Calu3 (cell line): ENCODE results near the gene OR10P1. TPM values are rescaled to one million over a fixed set of nuclear protein-coding genes. Genes with fewer than 3 reads are reported as not detected.

Experiments used
- BruUV-seq: library from RNA; stranded (reverse); fragments of 400-500 nt; replicated peaks from 2 replicates; lab custom pipeline; 2021; lab: Mats Ljungman, UMichigan
- CTCF ChIA-PET: fragments of 300-600 bp; sonication (Branson Sonifier 250); formaldehyde crosslinking; loops from one replicate; lab custom pipeline; 2022; ENCODE audit warnings: antibody characterized with exemption; lab: Charles Lee
- DNase-seq: peaks from one replicate; pipeline ENCODE4 v3.0.0; 2022
- H3K27ac Mint-ChIP-seq: one replicate; pipeline ENCODE4 v1.8.0; 2022; ENCODE audit warnings: mixed read lengths; ENCODE audit not compliant: unreplicated experiment
- H3K27me3 Mint-ChIP-seq: one replicate; pipeline ENCODE4 v1.8.0; 2022; ENCODE audit warnings: mixed read lengths; ENCODE audit not compliant: unreplicated experiment
- H3K36me3 Mint-ChIP-seq: one replicate; pipeline ENCODE4 v1.8.0; 2022; ENCODE audit warnings: mild to moderate bottlenecking, moderate library complexity, mixed read lengths; ENCODE audit not compliant: insufficient read depth, unreplicated experiment
- H3K4me1 Mint-ChIP-seq: one replicate; pipeline ENCODE4 v1.8.0; 2022; ENCODE audit warnings: mild to moderate bottlenecking, low read depth, mixed read lengths; ENCODE audit not compliant: unreplicated experiment
- H3K4me3 Mint-ChIP-seq: one replicate; pipeline ENCODE4 v1.8.0; 2022; ENCODE audit warnings: mild to moderate bottlenecking, low read depth, moderate library complexity, mixed read lengths; ENCODE audit not compliant: unreplicated experiment
- H3K9me3 Mint-ChIP-seq: one replicate; pipeline ENCODE4 v1.8.0; 2022; ENCODE audit warnings: low read depth, mixed read lengths; ENCODE audit not compliant: unreplicated experiment
- CTCF ChIP-seq: fragments of 200-600 bp; IDR thresholded peaks from one replicate; pipeline ENCODE4 v1.8.0; 2022; ENCODE audit warnings: antibody characterized with exemption; ENCODE audit not compliant: unreplicated experiment
- intact Hi-C: fragments of 100-400 bp; cut with micrococcal nuclease; formaldehyde crosslinking; loops from one replicate; pipeline ENCODE4 v1.10.0; 2022; ENCODE audit not compliant: unreplicated experiment
- total RNA-seq: library from RNA; stranded (reverse); gene quantifications from 2 replicates; pipeline ENCODE4 v1.2.3, GENCODE V29; 2022

Gene OR10P1
- total RNA-seq, 1 experiment from 2014 or later: not detected

DNA sequence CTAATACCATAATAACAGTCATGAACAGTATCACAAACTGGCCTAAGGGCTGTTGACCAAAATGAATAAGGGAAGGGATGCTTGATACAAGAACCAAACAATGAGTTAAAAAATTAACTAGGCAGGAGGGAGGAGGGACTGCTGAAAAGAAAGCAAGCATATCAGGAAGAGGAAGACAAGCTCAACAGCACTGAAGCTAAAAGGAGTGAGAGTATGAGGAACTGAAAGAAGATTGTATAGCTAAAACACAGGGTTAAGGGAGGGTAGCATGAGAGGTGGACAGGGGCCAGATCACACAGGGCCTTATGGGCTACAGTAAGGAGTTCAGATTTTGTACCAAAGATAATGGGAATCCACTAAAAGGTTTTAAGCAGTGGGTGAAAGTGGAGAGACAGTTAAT is 36.9 kb downstream of the OR10P1 start:
- BruUV-seq: no TSS peak
- Mint-ChIP-seq H3K27ac (no peak overlapping the region), H3K27me3 (peaks cover 12% of the 10 kb centered on the region), H3K36me3 (peaks cover 5% of the 10 kb centered on the region), H3K9me3 (no peaks in the 10 kb centered on the region), H3K4me3 (no peak overlapping the region), H3K4me1 (peaks cover 17% of the 10 kb centered on the region)
- DNase-seq: no peak
- intact Hi-C loops: no loop called here
- CTCF ChIA-PET: interaction anchor here (0.7 to 1.3 kb wide), 3 partner anchors 9 to 65 kb away, joined by 3 to 6 read pairs (median 3); a partner anchor contains a TSS
- TF ChIP-seq CTCF: no peak

- Mint-ChIP-seq H3K4me1 (peaks cover 10% of the 10 kb centered on the region), H3K4me3 (no peak overlapping the region), H3K27ac (no peak overlapping the region), H3K9me3 (no peaks in the 10 kb centered on the region), H3K36me3 (peaks cover 5% of the 10 kb centered on the region), H3K27me3 (peaks cover 12% of the 10 kb centered on the region)
- TF ChIP-seq CTCF: no peak
- CTCF ChIA-PET: interaction anchor here (0.9 kb wide), 1 partner anchor 63 kb away, joined by 3 read pairs; no protein-coding TSS in a partner anchor
- intact Hi-C loops: no loop called here
- DNase-seq: no peak
- no TSS peak for BruUV-seq
Measured at GRCh38 chr12:55675666-55676065, 39.0 kb downstream of the OR10P1 start.

DNA sequence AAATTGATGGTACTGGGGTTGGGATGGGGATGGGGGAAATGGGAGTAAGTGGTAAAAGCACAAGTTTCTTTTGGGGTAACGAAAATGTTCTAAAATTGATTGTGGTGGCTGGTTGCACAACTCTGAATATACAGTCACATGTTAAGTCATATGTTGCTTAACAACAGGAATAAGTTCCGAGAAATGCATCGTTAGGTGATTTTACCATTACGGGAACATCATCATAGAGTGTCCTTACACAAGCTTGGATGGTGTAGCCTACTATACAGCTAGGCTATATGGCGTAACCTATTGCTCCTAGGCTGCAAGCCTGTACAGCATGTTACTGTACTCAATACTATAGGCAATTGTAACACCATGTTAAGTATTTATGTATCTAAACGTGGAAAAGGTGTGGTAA is 40.0 kb downstream of the OR10P1 start:
- CTCF ChIA-PET: interaction anchor here (0.9 kb wide), 2 partner anchors 44 to 62 kb away, joined by 3 to 4 read pairs; partner anchors contain the start of gene RDH5
- Mint-ChIP-seq H3K4me1 (peaks cover 20% of the 10 kb centered on the region), H3K9me3 (no peaks in the 10 kb centered on the region), H3K27ac (no peak overlapping the region), H3K4me3 (no peak overlapping the region), H3K27me3 (peaks cover 12% of the 10 kb centered on the region), H3K36me3 (peaks cover 11% of the 10 kb centered on the region)
- DNase-seq: no peak
- intact Hi-C loops: no loop called here
- BruUV-seq: no TSS peak
- TF ChIP-seq CTCF: no peak

- no peak for DNase-seq
- Mint-ChIP-seq H3K4me3 (no peak overlapping the region), H3K27me3 (no peaks in the 10 kb centered on the region), H3K36me3 (peaks cover 25% of the 10 kb centered on the region), H3K27ac (no peak overlapping the region), H3K9me3 (no peaks in the 10 kb centered on the region), H3K4me1 (peaks cover 30% of the 10 kb centered on the region)
- TF ChIP-seq CTCF: no peak
- intact Hi-C loops: loop anchor here (2.0 to 5.0 kb wide), 2 partner anchors 21 to 58 kb away; no protein-coding TSS in a partner anchor
- BruUV-seq: no TSS peak
- CTCF ChIA-PET: no interaction called here
Measured at GRCh38 chr12:55679691-55680090, 43.0 kb downstream of the OR10P1 start.
